HEK293 (cell line): ENCODE measurements around the gene APOB.

Source experiments
- CTCF ChIA-PET: fragments of 350-600 bp; formaldehyde crosslinking; extraction: SDS; loops from one replicate; lab custom pipeline; 2021; ENCODE audit warnings: antibody characterized with exemption; lab: Yijun Ruan, JAX
- POLR2A ChIA-PET: fragments of 300-600 bp; formaldehyde crosslinking; extraction: SDS; loops from one replicate; lab custom pipeline; 2020; ENCODE audit warnings: antibody characterized with exemption, inconsistent platforms; lab: Yijun Ruan, JAX
- H3K27ac ChIP-seq: fragments of 200-500 bp; sonication (Bioruptor generic); 2 replicates; pipeline ENCODE4 v1.5.1; 2014; ENCODE audit warnings: low read depth, low read length, control low read depth, inconsistent platforms; ENCODE audit errors: extremely low read depth
- H3K36me3 ChIP-seq, 2 experiments: fragments of 200-500 bp in 1 of 2; sonication (Bioruptor generic) in 1 of 2; 1 replicate in 1 of 2; 2 replicates in 1 of 2; pipeline ENCODE4 v1.5.1; 2014 to 2017; ENCODE audit warnings: inconsistent platforms in 2 of 2, low read length in 2 of 2; ENCODE audit not compliant: control insufficient read depth in 2 of 2, insufficient read depth in 1 of 2
- H3K4me1 ChIP-seq: fragments of 200-500 bp; sonication (Bioruptor generic); 2 replicates; pipeline ENCODE4 v1.5.1; 2014; ENCODE audit warnings: mild to moderate bottlenecking, low read length, inconsistent platforms; ENCODE audit not compliant: control insufficient read depth, insufficient read depth
- H3K4me3 ChIP-seq: 2 replicates; pipeline ENCODE4 v1.5.1; 2011; ENCODE audit warnings: low read depth, mild to moderate bottlenecking, control low read depth, low read length, moderate library complexity
- H3K9me3 ChIP-seq: fragments of 200-500 bp; sonication (Bioruptor generic); 2 replicates; pipeline ENCODE4 v1.5.1; 2014; ENCODE audit warnings: low read depth, low read length, inconsistent platforms; ENCODE audit not compliant: control insufficient read depth, insufficient read depth
- KLF7 ChIP-seq: fragments of 450-650 bp; formaldehyde crosslinking; IDR thresholded peaks from 2 replicates; pipeline ENCODE4 v1.5.1; 2016; ENCODE audit warnings: missing biosample characterization, missing genetic modification characterization, borderline replicate concordance
- MEIS1 ChIP-seq: sonication (generic); formaldehyde crosslinking; IDR thresholded peaks from 2 replicates; pipeline ENCODE4 v1.8.1; 2022; ENCODE audit warnings: missing genetic modification reagents, mild to moderate bottlenecking, borderline replicate concordance
- ZBTB1 ChIP-seq: fragments of 450-650 bp; formaldehyde crosslinking; IDR thresholded peaks from 2 replicates; pipeline ENCODE4 v1.5.1; 2016; ENCODE audit warnings: missing biosample characterization, missing genetic modification characterization
- ZBTB10 ChIP-seq: fragments of 450-650 bp; formaldehyde crosslinking; IDR thresholded peaks from 2 replicates; pipeline ENCODE4 v1.5.1; 2016; ENCODE audit warnings: missing biosample characterization, missing genetic modification characterization
- ZBTB20 ChIP-seq: fragments of 450-650 bp; formaldehyde crosslinking; IDR thresholded peaks from 2 replicates; pipeline ENCODE4 v1.5.1; 2016; ENCODE audit warnings: missing biosample characterization, missing genetic modification characterization
- ZIC2 ChIP-seq: fragments of 450-650 bp; formaldehyde crosslinking; IDR thresholded peaks from 2 replicates; pipeline ENCODE4 v1.5.1; 2016; ENCODE audit warnings: missing biosample characterization, missing genetic modification characterization
- ZNF114 ChIP-seq: fragments of 450-650 bp; formaldehyde crosslinking; IDR thresholded peaks from 2 replicates; pipeline ENCODE4 v1.5.0; 2017; ENCODE audit warnings: missing biosample characterization, missing genetic modification characterization
- ZNF140 ChIP-seq: fragments of 450-650 bp; formaldehyde crosslinking; IDR thresholded peaks from 2 replicates; pipeline ENCODE4 v1.5.1; 2016; ENCODE audit warnings: missing biosample characterization, missing genetic modification characterization
- ZNF155 ChIP-seq: fragments of 450-650 bp; formaldehyde crosslinking; IDR thresholded peaks from 2 replicates; pipeline ENCODE4 v1.5.1; 2016; ENCODE audit warnings: missing biosample characterization, missing genetic modification characterization
- ZNF184 ChIP-seq: fragments of 450-650 bp; IDR thresholded peaks from 2 replicates; pipeline ENCODE4 v1.5.1; 2018; ENCODE audit warnings: missing biosample characterization, mild to moderate bottlenecking, missing genetic modification characterization
- ZNF221 ChIP-seq: fragments of 450-650 bp; formaldehyde crosslinking; IDR thresholded peaks from 2 replicates; pipeline ENCODE4 v1.5.1; 2017; ENCODE audit warnings: missing biosample characterization, missing genetic modification characterization, borderline replicate concordance
- ZNF26 ChIP-seq: fragments of 450-650 bp; formaldehyde crosslinking; IDR thresholded peaks from 2 replicates; pipeline ENCODE4 v1.5.1; 2016; ENCODE audit warnings: missing biosample characterization, missing genetic modification characterization
- ZNF266 ChIP-seq: fragments of 450-650 bp; formaldehyde crosslinking; IDR thresholded peaks from 2 replicates; pipeline ENCODE4 v1.5.1; 2016; ENCODE audit warnings: missing biosample characterization, missing genetic modification characterization, low read depth
- ZNF324 ChIP-seq: fragments of 450-650 bp; formaldehyde crosslinking; IDR thresholded peaks from 2 replicates; pipeline ENCODE4 v1.5.1; 2016; ENCODE audit warnings: missing biosample characterization, missing genetic modification characterization
- ZNF514 ChIP-seq: fragments of 450-650 bp; formaldehyde crosslinking; IDR thresholded peaks from 2 replicates; pipeline ENCODE4 v1.5.1; 2016; ENCODE audit warnings: missing biosample characterization, missing genetic modification characterization
- ZNF548 ChIP-seq: fragments of 450-650 bp; formaldehyde crosslinking; IDR thresholded peaks from 2 replicates; pipeline ENCODE4 v1.5.1; 2016; ENCODE audit warnings: missing biosample characterization, missing genetic modification characterization
- ZNF560 ChIP-seq: fragments of 450-650 bp; formaldehyde crosslinking; IDR thresholded peaks from 2 replicates; pipeline ENCODE4 v1.5.1; 2017; ENCODE audit warnings: missing biosample characterization, missing genetic modification characterization, borderline replicate concordance
- ZNF626 ChIP-seq: fragments of 450-650 bp; sonication (Bioruptor Pico); formaldehyde crosslinking; IDR thresholded peaks from 2 replicates; pipeline ENCODE4 v1.5.1; 2018; ENCODE audit warnings: missing biosample characterization, missing genetic modification characterization, inconsistent platforms
- ZNF645 ChIP-seq: fragments of 450-650 bp; formaldehyde crosslinking; IDR thresholded peaks from 2 replicates; pipeline ENCODE4; 2016; ENCODE audit warnings: missing biosample characterization, missing genetic modification characterization
- TF ChIP-seq, protein P1 (sequence below): fragments of 450-650 bp; IDR thresholded peaks from 2 replicates; pipeline ENCODE4 v1.5.1; 2018; ENCODE audit warnings: missing biosample characterization, mild to moderate bottlenecking, missing genetic modification characterization
- TF ChIP-seq, protein P2 (sequence below): fragments of 450-650 bp; formaldehyde crosslinking; IDR thresholded peaks from 2 replicates; pipeline ENCODE4 v1.5.1; 2017; ENCODE audit warnings: missing biosample characterization, missing genetic modification characterization

APOB gene

GRCh38 chr2:21008014-21008789, 35.7 kb downstream of the APOB start:
- no peak for TF ChIP-seq ZBTB1
- TF ChIP-seq ZBTB20 (tag by site-specific recombination), result no peak
- no peak for TF ChIP-seq ZNF184 (tag by site-specific recombination)
- no peak for TF ChIP-seq MEIS1 (CRISPR knock-in tag)
- TF ChIP-seq ZNF626 (tag by site-specific recombination), result no peak
- TF ChIP-seq ZNF514 (tag by site-specific recombination), result no peak
- no peak for TF ChIP-seq ZNF26 (tag by site-specific recombination)
- TF ChIP-seq ZNF114 (tag by site-specific recombination), result no peak
- no peak for TF ChIP-seq KLF7
- TF ChIP-seq, protein P1, sequence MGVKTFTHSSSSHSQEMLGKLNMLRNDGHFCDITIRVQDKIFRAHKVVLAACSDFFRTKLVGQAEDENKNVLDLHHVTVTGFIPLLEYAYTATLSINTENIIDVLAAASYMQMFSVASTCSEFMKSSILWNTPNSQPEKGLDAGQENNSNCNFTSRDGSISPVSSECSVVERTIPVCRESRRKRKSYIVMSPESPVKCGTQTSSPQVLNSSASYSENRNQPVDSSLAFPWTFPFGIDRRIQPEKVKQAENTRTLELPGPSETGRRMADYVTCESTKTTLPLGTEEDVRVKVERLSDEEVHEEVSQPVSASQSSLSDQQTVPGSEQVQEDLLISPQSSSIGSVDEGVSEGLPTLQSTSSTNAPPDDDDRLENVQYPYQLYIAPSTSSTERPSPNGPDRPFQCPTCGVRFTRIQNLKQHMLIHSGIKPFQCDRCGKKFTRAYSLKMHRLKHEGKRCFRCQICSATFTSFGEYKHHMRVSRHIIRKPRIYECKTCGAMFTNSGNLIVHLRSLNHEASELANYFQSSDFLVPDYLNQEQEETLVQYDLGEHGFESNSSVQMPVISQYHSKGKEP (tag by site-specific recombination), result no peak
- ChIA-PET CTCF (interaction anchor here (1.3 kb wide), 1 partner anchor 19 kb away, joined by 4 read pairs; no protein-coding TSS in a partner anchor), POLR2A (no interaction called here)

DNA sequence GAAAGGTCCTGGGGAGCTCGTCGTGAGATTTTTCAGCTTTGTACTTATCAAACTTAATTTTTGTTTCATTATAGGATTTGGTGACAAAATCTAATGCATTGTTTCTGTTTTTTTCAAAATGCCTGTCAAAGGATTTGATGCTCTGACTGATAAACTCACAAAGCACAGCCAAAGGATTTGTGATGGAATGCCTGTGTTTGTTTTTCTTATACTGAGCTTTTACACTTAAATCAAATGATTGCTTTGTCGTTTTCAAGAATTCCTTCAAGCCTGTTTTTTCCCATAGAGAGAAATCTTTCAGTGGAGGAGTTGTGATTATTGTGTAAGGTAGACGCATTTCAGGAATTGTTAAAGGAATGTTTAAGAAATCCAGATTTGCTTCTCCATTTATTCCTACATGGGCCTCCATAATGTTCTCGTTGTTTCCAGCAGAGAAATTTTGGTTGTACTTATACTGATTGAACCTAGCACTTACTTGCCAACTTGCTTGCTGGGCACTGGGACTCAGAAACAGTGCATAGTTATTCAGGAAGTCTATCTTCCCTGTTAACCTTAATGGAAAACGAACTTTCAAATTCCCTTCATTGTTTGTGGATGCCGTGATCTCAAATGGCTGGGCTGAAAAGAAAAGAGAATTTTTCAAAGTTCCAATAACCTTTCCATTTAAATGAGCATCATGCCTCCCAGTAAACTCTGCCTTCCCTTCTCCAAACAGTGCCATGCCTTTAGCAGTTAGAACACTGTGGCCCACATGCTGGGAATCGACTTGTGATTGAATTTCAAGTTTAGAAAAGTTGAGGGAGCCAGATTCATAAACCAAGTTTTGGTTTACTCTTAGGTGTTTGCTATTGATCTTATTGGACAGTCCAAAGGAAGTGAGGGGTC, 36.5 kb downstream of the APOB start:
- POLR2A ChIA-PET, result no interaction called here
- CTCF ChIA-PET, result interaction anchor here (1.3 kb wide), 1 partner anchor 20 kb away, joined by 4 read pairs; no protein-coding TSS in a partner anchor
- Histone ChIP-seq H3K9me3 (no peaks in the 10 kb centered on the region), H3K36me3 (no peaks in the 10 kb centered on the region), H3K4me1 (no peaks in the 10 kb centered on the region), H3K27ac (no peak overlapping the region), H3K4me3 (no peak overlapping the region)
- TF ChIP-seq ZNF266 (no peak), ZNF560 (tag by site-specific recombination) (no peak), ZNF221 (tag by site-specific recombination) (no peak), ZNF140 (tag by site-specific recombination) (no peak), ZIC2 (tag by site-specific recombination) (no peak), KLF7 (no peak), ZNF324 (no peak), ZNF548 (tag by site-specific recombination) (no peak), ZBTB10 (tag by site-specific recombination) (no peak), ZNF155 (no peak), ZNF645 (tag by site-specific recombination) (no peak)
- TF ChIP-seq, protein P2, sequence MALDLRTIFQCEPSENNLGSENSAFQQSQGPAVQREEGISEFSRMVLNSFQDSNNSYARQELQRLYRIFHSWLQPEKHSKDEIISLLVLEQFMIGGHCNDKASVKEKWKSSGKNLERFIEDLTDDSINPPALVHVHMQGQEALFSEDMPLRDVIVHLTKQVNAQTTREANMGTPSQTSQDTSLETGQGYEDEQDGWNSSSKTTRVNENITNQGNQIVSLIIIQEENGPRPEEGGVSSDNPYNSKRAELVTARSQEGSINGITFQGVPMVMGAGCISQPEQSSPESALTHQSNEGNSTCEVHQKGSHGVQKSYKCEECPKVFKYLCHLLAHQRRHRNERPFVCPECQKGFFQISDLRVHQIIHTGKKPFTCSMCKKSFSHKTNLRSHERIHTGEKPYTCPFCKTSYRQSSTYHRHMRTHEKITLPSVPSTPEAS (tag by site-specific recombination), result no peak

More at GRCh38 chr2:21008014-21008789, 35.7 kb downstream of the APOB start:
- Histone ChIP-seq H3K27ac (no peak overlapping the region), H3K9me3 (no peaks in the 10 kb centered on the region), H3K36me3 (no peaks in the 10 kb centered on the region), H3K4me1 (no peaks in the 10 kb centered on the region), H3K4me3 (no peak overlapping the region)
